Mesendoderm (in vitro differentiated cells): ENCODE data around the gene SCN2B.

ENCODE experiments used
- DNase-seq: peaks from one replicate; pipeline ENCODE4 v3.0.0; 2013
- H2AK5ac ChIP-seq: 2 replicates; pipeline ENCODE4 v1.6.1; 2013; ENCODE audit warnings: low read length, inconsistent platforms
- H2BK120ac ChIP-seq: 2 replicates; pipeline ENCODE4 v1.6.1; 2013; ENCODE audit warnings: low read depth, mild to moderate bottlenecking, low read length, moderate library complexity, mixed read lengths
- H2BK15ac ChIP-seq: replicated peaks from 2 replicates; pipeline ENCODE4 v1.6.1; 2013; ENCODE audit warnings: low read depth, mild to moderate bottlenecking, moderate library complexity
- H2BK5ac ChIP-seq: 2 replicates; pipeline ENCODE4 v1.6.1; 2013; ENCODE audit warnings: low read length, inconsistent platforms
- H3K18ac ChIP-seq: 2 replicates; pipeline ENCODE4 v1.6.1; 2013; ENCODE audit warnings: mild to moderate bottlenecking, low read length, mixed read lengths
- H3K23ac ChIP-seq: one replicate; pipeline ENCODE4 v1.6.1; 2013; ENCODE audit warnings: low read length
- H3K27ac ChIP-seq: 2 replicates; pipeline ENCODE4 v1.5.1; 2013; ENCODE audit warnings: low read depth, mild to moderate bottlenecking, inconsistent platforms, low read length, moderate library complexity
- H3K27me3 ChIP-seq: 2 replicates; pipeline ENCODE4 v1.6.1; 2013; ENCODE audit warnings: low read length, control low read depth, mild to moderate bottlenecking, inconsistent platforms; ENCODE audit not compliant: insufficient read depth, poor library complexity
- H3K36me3 ChIP-seq: 2 replicates; pipeline ENCODE4 v1.6.1; 2013; ENCODE audit warnings: low read length, inconsistent platforms; ENCODE audit not compliant: control insufficient read depth, insufficient read depth
- H3K4ac ChIP-seq: one replicate; pipeline ENCODE4 v1.6.1; 2013; ENCODE audit warnings: low read depth, mild to moderate bottlenecking, low read length, moderate library complexity
- H3K4me1 ChIP-seq: 2 replicates; pipeline ENCODE4 v1.6.1; 2013; ENCODE audit warnings: low read depth, low read length, inconsistent platforms; ENCODE audit not compliant: control insufficient read depth
- H3K4me2 ChIP-seq: 2 replicates; pipeline ENCODE4 v1.6.1; 2013; ENCODE audit warnings: low read length
- H3K4me3 ChIP-seq: 2 replicates; pipeline ENCODE4 v1.5.1; 2013; ENCODE audit warnings: mild to moderate bottlenecking, low read length
- H3K56ac ChIP-seq: one replicate; pipeline ENCODE4 v1.6.1; 2013; ENCODE audit warnings: low read length
- H3K79me1 ChIP-seq: 2 replicates; pipeline ENCODE4 v1.6.1; 2013; ENCODE audit warnings: low read length, inconsistent platforms
- H3K79me2 ChIP-seq: 2 replicates; pipeline ENCODE4 v1.6.1; 2013; ENCODE audit warnings: mild to moderate bottlenecking, low read length; ENCODE audit not compliant: control insufficient read depth, insufficient read depth
- H3K9ac ChIP-seq: 2 replicates; pipeline ENCODE4 v1.6.1; 2013; ENCODE audit warnings: low read length, inconsistent platforms
- H4K5ac ChIP-seq: one replicate; pipeline ENCODE4 v1.6.1; 2013; ENCODE audit warnings: low read length
- H4K8ac ChIP-seq: one replicate; pipeline ENCODE4 v1.6.1; 2013; ENCODE audit warnings: low read depth, mild to moderate bottlenecking, control low read depth, low read length, moderate library complexity
- WGBS: extraction: QIAGEN DNeasy Blood & Tissue Kit; methylation state at CpG from one replicate; pipeline ENCODE4 v1.1.7; 2013; ENCODE audit warnings: low lambda C conversion rate, missing lambda C conversion rate; ENCODE audit not compliant: insufficient coverage; ENCODE audit errors: extremely low coverage; 5-methylcytosine and 5-hydroxymethylcytosine counted together

The SCN2B gene

GRCh38 chr11:118212131-118212725 is 35.8 kb upstream of the SCN2B start:
- WGBS: no CpG with 5 or more reads among the region's 7 CpGs
- Histone ChIP-seq H2BK15ac (no peak overlapping the region), H3K27ac (no peak overlapping the region), H2BK5ac (no peak overlapping the region), H4K8ac (no peak overlapping the region), H3K23ac (no peak overlapping the region), H3K18ac (no peak overlapping the region), H3K4me3 (no peak overlapping the region), H3K4me1 (peaks cover 6% of the 10 kb centered on the region), H3K79me1 (no peaks in the 10 kb centered on the region), H2AK5ac (no peak overlapping the region), H2BK120ac (no peak overlapping the region), H3K27me3 (no peaks in the 10 kb centered on the region), H3K56ac (no peak overlapping the region), H3K79me2 (no peaks in the 10 kb centered on the region), H3K4me2 (no peak overlapping the region), H3K9ac (no peak overlapping the region), H4K5ac (no peak overlapping the region), H3K36me3 (no peaks in the 10 kb centered on the region), H3K4ac (no peak overlapping the region)
- peak; percentile 88 for DNase-seq

DNA sequence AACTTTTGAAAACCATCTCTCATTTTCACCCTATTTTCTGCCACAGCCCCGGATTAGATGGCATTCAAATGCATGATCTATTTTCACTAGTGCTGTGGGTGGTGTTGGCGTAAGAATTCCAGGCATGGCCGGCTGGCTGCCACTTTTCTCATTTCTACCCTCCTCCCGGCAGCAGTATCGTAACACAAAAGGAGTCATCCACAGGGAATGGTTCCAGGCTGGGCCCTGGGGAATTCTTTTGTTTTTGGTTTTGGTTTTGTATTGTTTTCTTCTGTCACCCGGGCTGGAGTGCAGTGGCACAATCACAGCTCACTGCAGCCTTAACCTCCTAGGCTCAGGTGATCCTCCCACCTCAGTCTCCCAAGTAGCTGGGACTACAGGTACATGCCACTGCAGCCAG is 34.6 kb upstream of the SCN2B start:
- no peak overlapping the region for H4K5ac ChIP-seq
- H3K79me2 ChIP-seq: no peaks in the 10 kb centered on the region
- H3K4ac ChIP-seq: no peak overlapping the region
- H2BK5ac ChIP-seq: no peak overlapping the region
- H3K23ac ChIP-seq: no peak overlapping the region
- no peak overlapping the region for H3K27ac ChIP-seq
- no peak overlapping the region for H3K18ac ChIP-seq
- no peak overlapping the region for H4K8ac ChIP-seq
- no peak overlapping the region for H2BK15ac ChIP-seq
- no peak overlapping the region for H2AK5ac ChIP-seq
- no peak overlapping the region for H3K56ac ChIP-seq
- WGBS: no CpG with 5 or more reads among the region's 6 CpGs
- H3K79me1 ChIP-seq: no peaks in the 10 kb centered on the region
- no peak overlapping the region for H3K4me3 ChIP-seq
- H2BK120ac ChIP-seq: no peak overlapping the region
- peak; percentile 71 for DNase-seq
- H3K9ac ChIP-seq: no peak overlapping the region
- no peaks in the 10 kb centered on the region for H3K36me3 ChIP-seq
- H3K4me2 ChIP-seq: no peak overlapping the region
- peaks cover 6% of the 10 kb centered on the region for H3K4me1 ChIP-seq
- no peaks in the 10 kb centered on the region for H3K27me3 ChIP-seq

GRCh38 chr11:118210323-118210722 is 33.9 kb upstream of the SCN2B start:
- Histone ChIP-seq H3K4me3 (no peak overlapping the region), H2AK5ac (no peak overlapping the region), H3K27me3 (no peaks in the 10 kb centered on the region), H3K79me2 (no peaks in the 10 kb centered on the region), H3K56ac (no peak overlapping the region), H3K4ac (no peak overlapping the region), H3K79me1 (no peaks in the 10 kb centered on the region), H3K9ac (no peak overlapping the region), H2BK15ac (no peak overlapping the region), H2BK120ac (no peak overlapping the region), H4K8ac (no peak overlapping the region), H3K4me1 (peaks cover 6% of the 10 kb centered on the region), H3K36me3 (no peaks in the 10 kb centered on the region), H3K4me2 (no peak overlapping the region), H4K5ac (no peak overlapping the region), H3K18ac (no peak overlapping the region), H3K23ac (no peak overlapping the region), H3K27ac (no peak overlapping the region), H2BK5ac (no peak overlapping the region)
- no CpG with 5 or more reads among the region's 7 CpGs for WGBS
- no peak for DNase-seq

DNA sequence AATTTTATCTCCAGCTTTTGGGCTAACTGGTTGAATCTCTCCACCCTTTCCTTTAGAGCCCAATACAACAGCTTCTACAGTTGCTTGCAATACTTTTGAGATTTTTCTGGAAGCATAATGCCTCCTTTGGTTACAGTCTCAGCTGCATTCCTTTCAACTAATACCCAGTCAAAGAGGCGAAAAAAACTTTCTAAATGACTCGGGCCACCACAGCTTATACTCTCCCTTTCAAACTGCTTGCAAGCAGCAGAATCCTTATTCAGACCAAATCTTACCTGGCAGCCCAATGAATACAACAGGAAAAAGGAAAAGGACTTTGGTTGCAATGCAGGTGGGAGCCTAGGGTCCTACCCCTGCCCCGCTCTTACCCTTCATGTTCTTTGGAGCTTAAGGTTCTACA is 32.6 kb upstream of the SCN2B start:
- no peak overlapping the region for H4K5ac ChIP-seq
- peaks cover 6% of the 10 kb centered on the region for H3K4me1 ChIP-seq
- H3K4me2 ChIP-seq: no peak overlapping the region
- DNase-seq: no peak
- no peak overlapping the region for H4K8ac ChIP-seq
- no peaks in the 10 kb centered on the region for H3K79me1 ChIP-seq
- WGBS: no CpG with 5 or more reads among the region's 3 CpGs
- no peaks in the 10 kb centered on the region for H3K36me3 ChIP-seq
- no peak overlapping the region for H2AK5ac ChIP-seq
- no peaks in the 10 kb centered on the region for H3K79me2 ChIP-seq
- H3K27ac ChIP-seq: no peak overlapping the region
- no peak overlapping the region for H3K23ac ChIP-seq
- no peak overlapping the region for H3K4me3 ChIP-seq
- no peaks in the 10 kb centered on the region for H3K27me3 ChIP-seq
- no peak overlapping the region for H2BK15ac ChIP-seq
- no peak overlapping the region for H3K56ac ChIP-seq
- H3K9ac ChIP-seq: no peak overlapping the region
- H3K18ac ChIP-seq: no peak overlapping the region
- H2BK120ac ChIP-seq: no peak overlapping the region
- no peak overlapping the region for H3K4ac ChIP-seq
- no peak overlapping the region for H2BK5ac ChIP-seq

DNA sequence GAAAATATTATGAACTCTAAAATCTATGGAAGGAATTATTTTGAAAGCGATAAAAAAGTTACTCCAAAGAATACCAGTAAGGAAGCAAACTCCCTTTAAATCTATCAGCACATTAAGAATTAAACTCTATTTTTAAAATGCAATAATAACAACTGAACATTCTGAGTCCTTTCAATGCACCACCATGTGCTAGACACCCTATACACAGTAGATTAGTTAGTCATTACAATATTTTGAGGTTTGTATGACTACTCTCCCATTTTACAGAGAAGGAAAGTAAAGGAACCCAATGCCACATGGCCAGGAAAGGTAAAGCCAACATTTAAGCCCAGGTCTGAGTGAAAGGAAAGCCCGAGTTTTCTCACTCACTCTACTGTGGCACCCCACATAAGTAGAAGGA is 30.6 kb upstream of the SCN2B start:
- no peaks in the 10 kb centered on the region for H3K79me2 ChIP-seq
- H2BK120ac ChIP-seq: no peak overlapping the region
- no peak overlapping the region for H3K9ac ChIP-seq
- no peak overlapping the region for H3K18ac ChIP-seq
- no peak overlapping the region for H2BK15ac ChIP-seq
- no peaks in the 10 kb centered on the region for H3K79me1 ChIP-seq
- no peak overlapping the region for H3K27ac ChIP-seq
- H2BK5ac ChIP-seq: no peak overlapping the region
- no peak overlapping the region for H4K8ac ChIP-seq
- H4K5ac ChIP-seq: no peak overlapping the region
- no peak overlapping the region for H3K4me3 ChIP-seq
- H3K27me3 ChIP-seq: no peaks in the 10 kb centered on the region
- no peak overlapping the region for H3K56ac ChIP-seq
- no peak overlapping the region for H3K4ac ChIP-seq
- no peak overlapping the region for H3K4me2 ChIP-seq
- no peak overlapping the region for H2AK5ac ChIP-seq
- no peak overlapping the region for H3K23ac ChIP-seq
- no CpG with 5 or more reads among the region's 2 CpGs for WGBS
- H3K4me1 ChIP-seq: peaks cover 6% of the 10 kb centered on the region
- H3K36me3 ChIP-seq: no peaks in the 10 kb centered on the region
- no peak for DNase-seq

DNA sequence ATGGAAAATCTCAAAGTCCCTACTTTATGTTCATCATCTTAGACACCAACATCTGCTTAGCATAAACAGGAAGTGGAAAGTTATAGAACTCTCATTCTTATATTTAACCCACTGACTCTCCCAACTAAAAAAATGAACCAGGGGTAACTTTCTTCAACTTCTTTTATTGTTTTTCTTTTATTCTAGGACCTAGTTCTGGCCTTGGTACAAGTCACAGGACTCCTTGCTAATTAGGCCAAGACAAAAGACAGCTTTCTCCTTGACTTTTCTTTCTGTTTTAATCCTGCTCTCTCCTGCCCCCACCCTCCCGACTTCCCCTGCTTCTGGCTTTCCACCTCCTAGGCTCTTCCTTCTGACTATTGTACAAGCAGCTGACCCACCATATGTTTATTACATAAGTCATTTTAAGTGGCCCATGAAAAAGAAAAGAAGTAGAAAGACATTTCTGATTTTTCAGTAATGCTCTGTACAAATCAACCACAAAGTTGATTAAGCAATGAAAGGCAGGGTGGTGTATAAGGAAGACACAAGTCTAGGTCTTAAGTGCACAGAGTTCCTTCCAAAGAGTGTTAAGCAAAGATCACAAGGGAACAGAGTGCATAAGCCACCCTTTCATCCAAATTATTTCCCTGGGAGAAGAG is 30.1 kb upstream of the SCN2B start:
- no peak for DNase-seq
- no peak overlapping the region for H3K56ac ChIP-seq
- H3K4ac ChIP-seq: no peak overlapping the region
- no peak overlapping the region for H2BK5ac ChIP-seq
- no peak overlapping the region for H2BK15ac ChIP-seq
- no peaks in the 10 kb centered on the region for H3K27me3 ChIP-seq
- H3K27ac ChIP-seq: no peak overlapping the region
- no CpG with 5 or more reads among the region's 1 CpG for WGBS
- no peaks in the 10 kb centered on the region for H3K79me2 ChIP-seq
- H3K36me3 ChIP-seq: no peaks in the 10 kb centered on the region
- H3K4me3 ChIP-seq: no peak overlapping the region
- no peak overlapping the region for H4K5ac ChIP-seq
- H3K79me1 ChIP-seq: no peaks in the 10 kb centered on the region
- H3K23ac ChIP-seq: no peak overlapping the region
- peaks cover 2% of the 10 kb centered on the region for H3K4me1 ChIP-seq
- no peak overlapping the region for H3K18ac ChIP-seq
- H3K9ac ChIP-seq: no peak overlapping the region
- no peak overlapping the region for H2BK120ac ChIP-seq
- no peak overlapping the region for H3K4me2 ChIP-seq
- H2AK5ac ChIP-seq: no peak overlapping the region
- H4K8ac ChIP-seq: no peak overlapping the region
